Stromal cell of bone marrow (primary cell): Measurements from ENCODE around the gene EVI2A.

Experiments used
- DNase-seq: peaks from one replicate; pipeline ENCODE4 v3.0.0-alpha.2; 2012; ENCODE audit warnings: low read depth

EVI2A gene

GRCh38 chr17:31273516-31273915, 47.9 kb downstream of the EVI2A start:
- DNase-seq = no peak

GRCh38 chr17:31272803-31273202, 48.6 kb downstream of the EVI2A start:
- no peak for DNase-seq

- DNase-seq = no peak
These were observed 49.2 kb downstream of the EVI2A start for GRCh38 chr17:31272236-31272635.

GRCh38 chr17:31269578-31269983, 51.8 kb downstream of the EVI2A start:
- DNase-seq = peak; percentile 97

GRCh38 chr17:31269036-31269577, 52.3 kb downstream of the EVI2A start:
- DNase-seq = no peak
